Naive thymus-derived CD8-positive, alpha-beta T cell (primary cell): ENCODE measurements around the gene OR5M11. TPM values are rescaled to one million over a fixed set of nuclear protein-coding genes. Genes with fewer than 3 reads are reported as not detected.

ENCODE experiments used
- ATAC-seq, 2 donors: fragments of 150-1000 bp; cut with Tn5 transposase in 1 of 2; sonication (Bioruptor Pico), chemical (Tn5 transposase) in 1 of 2; 1 replicate in 1 of 2; 2 replicates in 1 of 2; pipeline ENCODE4 v1.10.0; 2021; ENCODE audit warnings: mild to moderate bottlenecking in 2 of 2, moderate library complexity in 2 of 2
- POLR2A ChIA-PET: fragments of 350-600 bp; sonication (Branson Sonifier 250); formaldehyde crosslinking; loops from one replicate; lab custom pipeline; 2021; ENCODE audit warnings: antibody characterized with exemption; lab: Charles Lee
- DNase-seq, 10 donors: peaks; one replicate each; pipeline versions ENCODE4 v3.0.0 to v3.0.0-alpha.2; 2020 to 2022
- H3K27ac Mint-ChIP-seq, 10 donors: one replicate each; pipeline ENCODE4 v1.8.0; 2020 to 2022; ENCODE audit warnings: mild to moderate bottlenecking in 10 of 10, mixed read lengths in 10 of 10, moderate library complexity in 4 of 10, inconsistent platforms in 1 of 10
- H3K27me3 Mint-ChIP-seq, 5 donors: one replicate each; pipeline ENCODE4 v1.8.0; 2021 to 2022; ENCODE audit warnings: mixed read lengths in 5 of 5
- H3K36me3 Mint-ChIP-seq, 3 donors: one replicate each; pipeline ENCODE4 v1.8.0; 2020 to 2022; ENCODE audit warnings: mixed read lengths in 3 of 3, mild to moderate bottlenecking in 2 of 3, inconsistent platforms in 1 of 3
- H3K4me1 Mint-ChIP-seq, 4 donors: one replicate each; pipeline ENCODE4 v1.8.0; 2021 to 2022; ENCODE audit warnings: mixed read lengths in 4 of 4
- H3K4me3 Mint-ChIP-seq, 10 donors: one replicate each; pipeline ENCODE4 v1.8.0; 2020 to 2022; ENCODE audit warnings: mild to moderate bottlenecking in 10 of 10, mixed read lengths in 10 of 10, moderate library complexity in 6 of 10, inconsistent platforms in 1 of 10
- H3K9me3 Mint-ChIP-seq, 9 donors: one replicate each; pipeline ENCODE4 v1.8.0; 2020 to 2022; ENCODE audit warnings: mixed read lengths in 9 of 9, mild to moderate bottlenecking in 3 of 9, inconsistent platforms in 1 of 9, moderate library complexity in 1 of 9
- polyA plus RNA-seq, 3 donors: library from polyadenylated mRNA; unstranded; fragments of 300-500 nt; fragmentation: Illumina TruSeq; gene quantifications; one replicate each; pipeline ENCODE4 v1.2.3, GENCODE V29; 2021
- total RNA-seq, 8 experiments: library from RNA in 2 of 8; stranded (reverse) in 2 of 8; gene quantifications; one replicate each; pipeline ENCODE4 v1.2.3 and lab custom pipeline; 2021 to 2026

Gene OR5M11
- total and polyA plus RNA-seq, 5 experiments from 2014 or later: not detected

GRCh38 chr11:56495117-56495516 lies 47.9 kb downstream of the OR5M11 start:
- POLR2A ChIA-PET: no interaction called here
- H3K9me3 Mint-ChIP-seq: peaks cover 0 to 34% (median 9%) of the 10 kb centered on the region in 9 donors
- no peak overlapping the region for H3K4me3 Mint-ChIP-seq
- DNase-seq (no peak), ATAC-seq (no peak)
- no peak overlapping the region for H3K27ac Mint-ChIP-seq
- H3K27me3 Mint-ChIP-seq: no peaks in the 10 kb centered on the region
- no peaks in the 10 kb centered on the region for H3K4me1 Mint-ChIP-seq
- peaks cover 0 to 5% (median 0%) of the 10 kb centered on the region in 3 donors for H3K36me3 Mint-ChIP-seq

Other genes starting within 250 kb of the OR5M11 start
- gene OR8K3, start 228.1 kb downstream of the OR5M11 start, total RNA-seq: not detected
- gene OR8K3, start 228.1 kb downstream of the OR5M11 start, polyA plus RNA-seq: not detected
- gene OR8K1, start 197.2 kb downstream of the OR5M11 start, total RNA-seq: not detected
- not detected for gene OR8K1, start 197.2 kb downstream of the OR5M11 start, polyA plus RNA-seq
- not detected for gene OR8J1, start 189.0 kb downstream of the OR5M11 start, total RNA-seq
- gene OR8J1, start 189.0 kb downstream of the OR5M11 start, polyA plus RNA-seq: not detected
- gene OR8U1, start 167.6 kb downstream of the OR5M11 start, total RNA-seq: not detected
- gene OR8U1, start 167.6 kb downstream of the OR5M11 start, polyA plus RNA-seq: not detected
- gene OR5AL1, start 130.6 kb downstream of the OR5M11 start, total RNA-seq: not detected
- gene OR5AL1, start 130.6 kb downstream of the OR5M11 start, polyA plus RNA-seq: not detected
- gene OR5M3, start 69.9 kb downstream of the OR5M11 start, total RNA-seq: not detected
- not detected for gene OR5M3, start 69.9 kb downstream of the OR5M11 start, polyA plus RNA-seq
- not detected for gene OR5M8, start 51.9 kb downstream of the OR5M11 start, total RNA-seq
- not detected for gene OR5M8, start 51.9 kb downstream of the OR5M11 start, polyA plus RNA-seq
- gene OR5M10, start 34.5 kb upstream of the OR5M11 start, total RNA-seq: not detected
- not detected for gene OR5M10, start 34.5 kb upstream of the OR5M11 start, polyA plus RNA-seq
- not detected for gene OR5M1, start 71.6 kb upstream of the OR5M11 start, total RNA-seq
- gene OR5M1, start 71.6 kb upstream of the OR5M11 start, polyA plus RNA-seq: not detected
- not detected for gene OR5AP2, start 99.2 kb upstream of the OR5M11 start, total RNA-seq
- not detected for gene OR5AP2, start 99.2 kb upstream of the OR5M11 start, polyA plus RNA-seq
- gene OR5AR1, start 120.4 kb upstream of the OR5M11 start, total RNA-seq: not detected
- gene OR5AR1, start 120.4 kb upstream of the OR5M11 start, polyA plus RNA-seq: not detected
- not detected for gene OR9G1, start 155.8 kb upstream of the OR5M11 start, total RNA-seq
- gene OR9G1, start 155.8 kb upstream of the OR5M11 start, polyA plus RNA-seq: not detected
- gene OR9G4, start 205.4 kb upstream of the OR5M11 start, total RNA-seq: not detected
- gene OR9G4, start 205.4 kb upstream of the OR5M11 start, polyA plus RNA-seq: not detected